IMR-90 (cell line): ENCODE results near the gene CERKL. TPM values are rescaled to one million over a fixed set of nuclear protein-coding genes. Genes with fewer than 3 reads are reported as not detected.

Experiments
- ATAC-seq: fragments of 200-7000 bp; cut with Tn5 transposase; 2 replicates; pipeline ENCODE4 v1.9.1; 2020; ENCODE audit warnings: low read depth, mild to moderate bottlenecking, moderate library complexity
- BruUV-seq: library from RNA; stranded (reverse); fragments of 400-500 nt; replicated peaks from 2 replicates; lab custom pipeline; 2021; lab: Mats Ljungman, UMichigan
- CTCF ChIA-PET: fragments of 300-600 bp; formaldehyde crosslinking; extraction: SDS; loops from one replicate; lab custom pipeline; 2021; ENCODE audit warnings: antibody characterized with exemption; lab: Yijun Ruan, JAX
- POLR2A ChIA-PET: fragments of 300-600 bp; sonication (Branson Sonifier 250); formaldehyde crosslinking; loops from one replicate; lab custom pipeline; 2022; ENCODE audit warnings: antibody characterized with exemption; ENCODE audit not compliant: unreplicated experiment; lab: Charles Lee
- DNase-seq: peaks from one replicate; pipeline ENCODE4 v3.0.0; 2013
- H2AFZ ChIP-seq: replicated peaks from 2 replicates; pipeline ENCODE3; 2013; ENCODE audit warnings: low read length, mild to moderate bottlenecking; ENCODE audit not compliant: poor library complexity
- H2AK5ac ChIP-seq: 2 replicates; pipeline ENCODE4 v1.6.1; 2013; ENCODE audit warnings: low read depth, low read length, inconsistent platforms
- H2AK9ac ChIP-seq: replicated peaks from 2 replicates; pipeline ENCODE3; 2013; ENCODE audit warnings: mild to moderate bottlenecking, low read depth, low read length, moderate library complexity; ENCODE audit not compliant: poor library complexity
- H2BK120ac ChIP-seq: 2 replicates; pipeline ENCODE4 v1.6.1; 2013; ENCODE audit warnings: low read depth, low read length, inconsistent platforms
- H2BK15ac ChIP-seq: 3 replicates; pipeline ENCODE4 v1.6.1; 2013; ENCODE audit warnings: low read depth, low read length, inconsistent platforms
- H2BK20ac ChIP-seq: 2 replicates; pipeline ENCODE4 v1.6.1; 2013; ENCODE audit warnings: low read depth, mild to moderate bottlenecking, inconsistent platforms, low read length, moderate library complexity
- H2BK5ac ChIP-seq: 2 replicates; pipeline ENCODE4 v1.6.1; 2013; ENCODE audit warnings: mild to moderate bottlenecking, low read depth, low read length, inconsistent platforms; ENCODE audit not compliant: poor library complexity, severe bottlenecking
- H3K14ac ChIP-seq: replicated peaks from 2 replicates; pipeline ENCODE4 v1.6.1; 2013; ENCODE audit warnings: low read depth, low read length, inconsistent platforms
- H3K18ac ChIP-seq: 2 replicates; pipeline ENCODE4 v1.6.1; 2013; ENCODE audit warnings: low read depth, low read length, control low read depth
- H3K23ac ChIP-seq: 2 replicates; pipeline ENCODE4 v1.6.1; 2013; ENCODE audit warnings: low read depth, low read length, inconsistent platforms
- H3K27ac ChIP-seq: 2 replicates; pipeline ENCODE4 v1.5.1; 2013; ENCODE audit warnings: mild to moderate bottlenecking, control low read depth, low read length; ENCODE audit not compliant: insufficient read depth
- H3K27me3 ChIP-seq: 2 replicates; pipeline ENCODE4 v1.6.1; 2013; ENCODE audit warnings: low read length; ENCODE audit not compliant: control insufficient read depth, insufficient read depth
- H3K36me3 ChIP-seq: 2 replicates; pipeline ENCODE4 v1.6.1; 2013; ENCODE audit warnings: low read length, mixed read lengths; ENCODE audit not compliant: control insufficient read depth, insufficient read depth
- H3K4ac ChIP-seq: 2 replicates; pipeline ENCODE4 v1.6.1; 2013; ENCODE audit warnings: low read depth, low read length, inconsistent platforms
- H3K4me1 ChIP-seq: 2 replicates; pipeline ENCODE4 v1.6.1; 2013; ENCODE audit warnings: low read length, mixed read lengths; ENCODE audit not compliant: control insufficient read depth, insufficient read depth
- H3K4me2 ChIP-seq: 2 replicates; pipeline ENCODE4 v1.6.1; 2013; ENCODE audit warnings: low read depth, mild to moderate bottlenecking, control low read depth, low read length, moderate library complexity
- H3K4me3 ChIP-seq: 2 replicates; pipeline ENCODE4 v1.5.1; 2013; ENCODE audit warnings: low read depth, mild to moderate bottlenecking, control low read depth, low read length, moderate library complexity; ENCODE audit not compliant: insufficient read depth
- H3K56ac ChIP-seq: 2 replicates; pipeline ENCODE4 v1.6.1; 2013; ENCODE audit warnings: low read length, inconsistent platforms; ENCODE audit not compliant: insufficient read depth; ENCODE audit errors: extremely low read depth
- H3K79me1 ChIP-seq, 2 experiments: 2 replicates each; pipeline ENCODE4 v1.6.1; 2013; ENCODE audit warnings: low read length in 2 of 2, inconsistent platforms in 1 of 2, low read depth in 1 of 2
- H3K9ac ChIP-seq: 2 replicates; pipeline ENCODE4 v1.6.1; 2013; ENCODE audit warnings: low read depth, low read length, control low read depth
- H3K9me1 ChIP-seq: 2 replicates; pipeline ENCODE4 v1.6.1; 2013; ENCODE audit warnings: low read length, inconsistent platforms; ENCODE audit not compliant: insufficient read depth
- H3K9me3 ChIP-seq: 2 replicates; pipeline ENCODE4 v1.6.1; 2013; ENCODE audit warnings: low read length; ENCODE audit not compliant: control insufficient read depth, insufficient read depth
- H4K20me1 ChIP-seq: 2 replicates; pipeline ENCODE4 v1.6.1; 2013; ENCODE audit warnings: low read length, inconsistent platforms; ENCODE audit not compliant: insufficient read depth
- H4K5ac ChIP-seq: 2 replicates; pipeline ENCODE4 v1.6.1; 2013; ENCODE audit warnings: mild to moderate bottlenecking, low read depth, low read length, control low read depth
- H4K8ac ChIP-seq, 2 experiments: 2 replicates each; pipeline ENCODE4 v1.6.1; 2013; ENCODE audit warnings: low read depth in 2 of 2, low read length in 2 of 2, control low read depth in 1 of 2, inconsistent platforms in 1 of 2
- H4K91ac ChIP-seq: 2 replicates; pipeline ENCODE4 v1.6.1; 2013; ENCODE audit warnings: low read depth, low read length, inconsistent platforms; ENCODE audit not compliant: insufficient read depth
- BHLHE40 ChIP-seq: fragments of 150-350 bp; IDR thresholded peaks from 2 replicates; pipeline ENCODE4 v1.6.1; 2016; ENCODE audit warnings: mild to moderate bottlenecking, low read depth, low read length
- CEBPB ChIP-seq: IDR thresholded peaks from 2 replicates; pipeline ENCODE4 v1.6.1; 2012; ENCODE audit warnings: low read depth, low read length, improper control_type of control experiment
- CHD1 ChIP-seq: IDR thresholded peaks from 2 replicates; pipeline ENCODE4 v1.6.1; 2012; ENCODE audit warnings: low read depth, low read length, improper control_type of control experiment
- ELK1 ChIP-seq: fragments of 150-350 bp; IDR thresholded peaks from 2 replicates; pipeline ENCODE4 v1.6.1; 2016; ENCODE audit warnings: low read depth, mild to moderate bottlenecking, low read length, moderate library complexity, borderline replicate concordance
- MAFK ChIP-seq: IDR thresholded peaks from 2 replicates; pipeline ENCODE4 v1.6.1; 2012; ENCODE audit warnings: low read depth, low read length, improper control_type of control experiment
- MXI1 ChIP-seq: IDR thresholded peaks from 2 replicates; pipeline ENCODE4 v1.6.1; 2012; ENCODE audit warnings: low read depth, mild to moderate bottlenecking, low read length, moderate library complexity, borderline replicate concordance
- NFE2L2 ChIP-seq: fragments of 150-350 bp; IDR thresholded peaks from 2 replicates; pipeline ENCODE4 v1.6.1; 2016; ENCODE audit warnings: low read depth, mild to moderate bottlenecking, low read length
- RFX5 ChIP-seq: IDR thresholded peaks from 2 replicates; pipeline ENCODE4 v1.8.0; 2012; ENCODE audit warnings: low read depth, mild to moderate bottlenecking, low read length, moderate library complexity
- WGBS, 2 experiments: methylation state at CpG; one replicate each; pipeline versions ENCODE4 v1.1.5 to v1.1.7; 2013; ENCODE audit warnings: missing lambda C conversion rate in 2 of 2; ENCODE audit not compliant: insufficient read length in 1 of 2; ENCODE audit errors: extremely low coverage in 2 of 2; 5-methylcytosine and 5-hydroxymethylcytosine counted together
- dilution Hi-C: fragments of 300-500 bp; cut with HindIII; formaldehyde crosslinking; loops from one replicate; pipeline ENCODE4 v1.14.3; 2018; ENCODE audit warnings: low sequenced_read_pairs; ENCODE audit not compliant: unreplicated experiment
- in situ Hi-C: fragments of 300-500 bp; cut with MboI; formaldehyde crosslinking; loops from 3 replicates; pipeline ENCODE4 v1.14.3; 2019; ENCODE audit warnings: low sequenced_read_pairs, inconsistent platforms, mixed read lengths
- intact Hi-C: fragments of 100-400 bp; cut with micrococcal nuclease; formaldehyde crosslinking; loops from 2 replicates; pipeline ENCODE4 v1.10.0; 2022
- polyA plus RNA-seq, 3 experiments: library from polyadenylated mRNA; depleted of rRNA; stranded (reverse); fragments of >200 nt; gene quantifications; 2 replicates each; pipeline ENCODE4 v1.2.3, GENCODE V29; 2012; ENCODE audit warnings: low replicate concordance in 1 of 3
- total RNA-seq: library from RNA; depleted of rRNA; stranded (reverse); fragments of >200 nt; gene quantifications from 2 replicates; pipeline ENCODE4 v1.2.3, GENCODE V29; 2012

Gene CERKL
- total and polyA plus RNA-seq, 2 of the 4 experiments (the other 2 are of a cell fraction): under 0.01 TPM; not detected in 1

- no peak for TF ChIP-seq MAFK
- no peak for TF ChIP-seq NFE2L2
- TF ChIP-seq MXI1: no peak
- TF ChIP-seq ELK1: no peak
- no peak for TF ChIP-seq CHD1
- TF ChIP-seq CEBPB: no peak
- TF ChIP-seq RFX5: no peak
- TF ChIP-seq BHLHE40: no peak
- H4K20me1 ChIP-seq: no peaks in the 10 kb centered on the region
- no peak overlapping the region for H2AFZ ChIP-seq
- no peaks in the 10 kb centered on the region for H3K9me3 ChIP-seq
- no peaks in the 10 kb centered on the region for H3K27me3 ChIP-seq
- H3K4me2 ChIP-seq: no peak overlapping the region
- H3K27ac ChIP-seq: no peak overlapping the region
- intact Hi-C loops: no loop called here
- no peak overlapping the region for H3K56ac ChIP-seq
- no peak overlapping the region for H3K23ac ChIP-seq
- no peak overlapping the region for H2BK20ac ChIP-seq
- H3K4me1 ChIP-seq: no peaks in the 10 kb centered on the region
- ChIA-PET POLR2A (no interaction called here), CTCF (no interaction called here)
- no peak overlapping the region for H2AK9ac ChIP-seq
- no peak overlapping the region for H3K14ac ChIP-seq
- no peaks in the 10 kb centered on the region for H3K79me1 ChIP-seq
- H4K8ac ChIP-seq: no peak overlapping the region
- H2BK120ac ChIP-seq: no peak overlapping the region
- in situ Hi-C loops: no loop called here
- no peak overlapping the region for H2BK5ac ChIP-seq
- H3K9me1 ChIP-seq: no peaks in the 10 kb centered on the region
- H4K91ac ChIP-seq: no peak overlapping the region
- no peak overlapping the region for H3K4ac ChIP-seq
- no peak for DNase-seq
- no peak overlapping the region for H2AK5ac ChIP-seq
- BruUV-seq: no TSS peak
- dilution Hi-C loops: no loop called here
- H3K4me3 ChIP-seq: no peak overlapping the region
- 90% methylated on average over 2 of the region's 4 CpGs; no CpG with 5 or more reads in 1 of the 2 experiments for WGBS, 2 experiments
- no peaks in the 10 kb centered on the region for H3K36me3 ChIP-seq
- H3K9ac ChIP-seq: no peak overlapping the region
- no peak overlapping the region for H2BK15ac ChIP-seq
- ATAC-seq: no peak
- H4K5ac ChIP-seq: no peak overlapping the region
- H3K18ac ChIP-seq: no peak overlapping the region
Measured at GRCh38 chr2:181540421-181540820, 116.5 kb downstream of the CERKL start.
